Mesendoderm (in vitro differentiated cells): ENCODE results near the gene CYB5A.

Experiments used
- DNase-seq: peaks from one replicate; pipeline ENCODE4 v3.0.0; 2013
- H2AK5ac ChIP-seq: 2 replicates; pipeline ENCODE4 v1.6.1; 2013; ENCODE audit warnings: low read length, inconsistent platforms
- H2BK120ac ChIP-seq: 2 replicates; pipeline ENCODE4 v1.6.1; 2013; ENCODE audit warnings: low read depth, mild to moderate bottlenecking, low read length, moderate library complexity, mixed read lengths
- H2BK15ac ChIP-seq: replicated peaks from 2 replicates; pipeline ENCODE4 v1.6.1; 2013; ENCODE audit warnings: low read depth, mild to moderate bottlenecking, moderate library complexity
- H2BK5ac ChIP-seq: 2 replicates; pipeline ENCODE4 v1.6.1; 2013; ENCODE audit warnings: low read length, inconsistent platforms
- H3K18ac ChIP-seq: 2 replicates; pipeline ENCODE4 v1.6.1; 2013; ENCODE audit warnings: mild to moderate bottlenecking, low read length, mixed read lengths
- H3K23ac ChIP-seq: one replicate; pipeline ENCODE4 v1.6.1; 2013; ENCODE audit warnings: low read length
- H3K27ac ChIP-seq: 2 replicates; pipeline ENCODE4 v1.5.1; 2013; ENCODE audit warnings: low read depth, mild to moderate bottlenecking, inconsistent platforms, low read length, moderate library complexity
- H3K27me3 ChIP-seq: 2 replicates; pipeline ENCODE4 v1.6.1; 2013; ENCODE audit warnings: low read length, control low read depth, mild to moderate bottlenecking, inconsistent platforms; ENCODE audit not compliant: insufficient read depth, poor library complexity
- H3K36me3 ChIP-seq: 2 replicates; pipeline ENCODE4 v1.6.1; 2013; ENCODE audit warnings: low read length, inconsistent platforms; ENCODE audit not compliant: control insufficient read depth, insufficient read depth
- H3K4ac ChIP-seq: one replicate; pipeline ENCODE4 v1.6.1; 2013; ENCODE audit warnings: low read depth, mild to moderate bottlenecking, low read length, moderate library complexity
- H3K4me1 ChIP-seq: 2 replicates; pipeline ENCODE4 v1.6.1; 2013; ENCODE audit warnings: low read depth, low read length, inconsistent platforms; ENCODE audit not compliant: control insufficient read depth
- H3K4me2 ChIP-seq: 2 replicates; pipeline ENCODE4 v1.6.1; 2013; ENCODE audit warnings: low read length
- H3K4me3 ChIP-seq: 2 replicates; pipeline ENCODE4 v1.5.1; 2013; ENCODE audit warnings: mild to moderate bottlenecking, low read length
- H3K56ac ChIP-seq: one replicate; pipeline ENCODE4 v1.6.1; 2013; ENCODE audit warnings: low read length
- H3K79me1 ChIP-seq: 2 replicates; pipeline ENCODE4 v1.6.1; 2013; ENCODE audit warnings: low read length, inconsistent platforms
- H3K79me2 ChIP-seq: 2 replicates; pipeline ENCODE4 v1.6.1; 2013; ENCODE audit warnings: mild to moderate bottlenecking, low read length; ENCODE audit not compliant: control insufficient read depth, insufficient read depth
- H3K9ac ChIP-seq: 2 replicates; pipeline ENCODE4 v1.6.1; 2013; ENCODE audit warnings: low read length, inconsistent platforms
- H4K5ac ChIP-seq: one replicate; pipeline ENCODE4 v1.6.1; 2013; ENCODE audit warnings: low read length
- H4K8ac ChIP-seq: one replicate; pipeline ENCODE4 v1.6.1; 2013; ENCODE audit warnings: low read depth, mild to moderate bottlenecking, control low read depth, low read length, moderate library complexity
- WGBS: extraction: QIAGEN DNeasy Blood & Tissue Kit; methylation state at CpG from one replicate; pipeline ENCODE4 v1.1.7; 2013; ENCODE audit warnings: low lambda C conversion rate, missing lambda C conversion rate; ENCODE audit not compliant: insufficient coverage; ENCODE audit errors: extremely low coverage; 5-methylcytosine and 5-hydroxymethylcytosine counted together

Gene CYB5A

GRCh38 chr18:74264303-74265020, 27.3 kb downstream of the CYB5A start:
- no peak overlapping the region for H3K18ac ChIP-seq
- no peak overlapping the region for H4K5ac ChIP-seq
- H3K4me1 ChIP-seq = peaks cover 6% of the 10 kb centered on the region

GRCh38 chr18:74261053-74261713, 30.6 kb downstream of the CYB5A start:
- Histone ChIP-seq H4K8ac (no peak overlapping the region), H3K27me3 (no peaks in the 10 kb centered on the region), H3K4me3 (no peak overlapping the region), H3K79me1 (no peaks in the 10 kb centered on the region), H3K23ac (no peak overlapping the region), H3K79me2 (no peaks in the 10 kb centered on the region), H3K9ac (no peak overlapping the region), H2BK15ac (no peak overlapping the region), H2BK5ac (no peak overlapping the region), H3K56ac (no peak overlapping the region), H3K4me1 (peaks cover 4% of the 10 kb centered on the region), H3K18ac (no peak overlapping the region), H3K4me2 (no peak overlapping the region), H2AK5ac (no peak overlapping the region), H3K4ac (no peak overlapping the region), H4K5ac (no peak overlapping the region), H2BK120ac (no peak overlapping the region), H3K27ac (no peak overlapping the region), H3K36me3 (no peaks in the 10 kb centered on the region)
- WGBS = no CpG with 5 or more reads among the region's 6 CpGs
- no peak for DNase-seq

More at GRCh38 chr18:74264303-74265020, 27.3 kb downstream of the CYB5A start:
- Histone ChIP-seq H3K4ac (no peak overlapping the region), H3K27me3 (no peaks in the 10 kb centered on the region), H3K79me1 (peaks cover 1% of the 10 kb centered on the region), H3K9ac (no peak overlapping the region), H3K36me3 (no peaks in the 10 kb centered on the region), H2BK120ac (no peak overlapping the region), H4K8ac (no peak overlapping the region), H3K56ac (no peak overlapping the region), H3K23ac (no peak overlapping the region), H3K4me3 (no peak overlapping the region), H2BK15ac (no peak overlapping the region), H3K4me2 (no peak overlapping the region), H3K79me2 (no peaks in the 10 kb centered on the region), H2BK5ac (no peak overlapping the region), H3K27ac (no peak overlapping the region), H2AK5ac (no peak overlapping the region)
- WGBS = no CpG with 5 or more reads among the region's 10 CpGs
- no peak for DNase-seq

DNA sequence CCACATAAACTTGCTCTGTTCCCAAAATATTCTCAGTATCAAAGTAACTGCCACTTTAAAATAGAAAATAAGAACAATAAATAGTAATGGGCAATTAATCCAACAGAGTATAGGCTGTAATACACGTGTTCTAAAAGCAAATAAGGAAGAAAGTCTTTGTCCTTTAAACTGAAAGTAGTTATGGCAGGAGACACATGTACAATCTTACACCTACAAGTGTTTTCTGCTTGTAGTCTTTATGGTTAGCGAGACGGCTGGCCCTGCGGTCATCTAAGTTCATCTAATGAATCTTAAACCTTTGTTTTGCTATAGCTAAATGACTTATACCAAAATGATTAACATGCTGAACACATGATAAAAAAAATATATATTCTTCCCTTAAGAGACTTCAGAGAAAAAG, 32.4 kb downstream of the CYB5A start:
- Histone ChIP-seq H4K8ac (no peak overlapping the region), H3K4ac (no peak overlapping the region), H3K79me2 (no peaks in the 10 kb centered on the region), H3K56ac (no peak overlapping the region), H2BK15ac (no peak overlapping the region), H2AK5ac (no peak overlapping the region), H3K18ac (no peak overlapping the region), H3K27me3 (no peaks in the 10 kb centered on the region), H3K23ac (no peak overlapping the region), H3K9ac (no peak overlapping the region), H3K4me2 (no peak overlapping the region), H2BK120ac (no peak overlapping the region), H3K79me1 (no peaks in the 10 kb centered on the region), H3K4me1 (peaks cover 4% of the 10 kb centered on the region), H3K36me3 (no peaks in the 10 kb centered on the region), H2BK5ac (no peak overlapping the region), H3K27ac (no peak overlapping the region), H4K5ac (no peak overlapping the region), H3K4me3 (no peak overlapping the region)
- WGBS = no CpG with 5 or more reads among the region's 4 CpGs
- DNase-seq = no peak

GRCh38 chr18:74257083-74257482, 34.7 kb downstream of the CYB5A start:
- Histone ChIP-seq H2BK5ac (no peak overlapping the region), H3K56ac (no peak overlapping the region)
- no CpG with 5 or more reads among the region's 7 CpGs for WGBS

DNA sequence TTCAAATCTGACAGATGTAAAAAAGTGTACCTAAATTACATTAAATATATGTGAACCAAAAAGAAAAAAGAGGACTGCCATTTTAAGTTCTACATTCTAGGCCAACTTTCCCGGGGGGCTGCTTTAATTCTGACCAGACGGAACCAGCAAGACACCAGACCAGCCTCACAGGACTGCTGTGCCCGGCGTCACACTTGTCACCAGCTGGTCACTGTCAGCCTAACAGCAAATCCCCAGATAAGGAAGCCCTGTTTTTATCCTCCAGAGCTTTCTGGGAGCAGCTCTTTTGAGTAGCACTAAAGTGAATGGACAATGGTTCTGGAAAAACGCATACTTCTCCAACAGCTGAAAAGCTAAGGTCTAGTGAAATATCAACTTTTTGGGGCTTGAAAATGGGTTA, 35.6 kb downstream of the CYB5A start:
- Histone ChIP-seq H3K4ac (no peak overlapping the region), H3K9ac (no peak overlapping the region), H2BK120ac (no peak overlapping the region), H3K4me3 (no peak overlapping the region), H3K27ac (peak overlapping the region; percentile 33), H2AK5ac (no peak overlapping the region), H4K8ac (no peak overlapping the region), H2BK5ac (no peak overlapping the region), H3K18ac (no peak overlapping the region), H2BK15ac (no peak overlapping the region), H3K27me3 (no peaks in the 10 kb centered on the region), H3K4me1 (peaks cover 4% of the 10 kb centered on the region), H4K5ac (no peak overlapping the region), H3K79me1 (no peaks in the 10 kb centered on the region), H3K23ac (no peak overlapping the region), H3K56ac (no peak overlapping the region), H3K79me2 (no peaks in the 10 kb centered on the region), H3K36me3 (no peaks in the 10 kb centered on the region), H3K4me2 (no peak overlapping the region)
- no CpG with 5 or more reads among the region's 5 CpGs for WGBS
- peak; percentile 68 for DNase-seq

More at GRCh38 chr18:74257083-74257482, 34.7 kb downstream of the CYB5A start:
- Histone ChIP-seq H3K4me1 (peaks cover 4% of the 10 kb centered on the region), H3K79me2 (no peaks in the 10 kb centered on the region), H4K5ac (no peak overlapping the region), H3K4me2 (no peak overlapping the region), H3K36me3 (no peaks in the 10 kb centered on the region), H3K27ac (no peak overlapping the region), H3K4me3 (no peak overlapping the region), H3K18ac (no peak overlapping the region), H2BK15ac (no peak overlapping the region), H2AK5ac (no peak overlapping the region), H3K23ac (no peak overlapping the region), H3K9ac (no peak overlapping the region), H3K79me1 (no peaks in the 10 kb centered on the region), H3K27me3 (no peaks in the 10 kb centered on the region), H3K4ac (no peak overlapping the region), H2BK120ac (no peak overlapping the region), H4K8ac (no peak overlapping the region)
- DNase-seq = no peak
